Right atrium auricular region (tissue), 2 donors: ENCODE measurements around the gene DISC1. TPM values are rescaled to one million over a fixed set of nuclear protein-coding genes. Genes with fewer than 3 reads are reported as not detected.
"Not testable (repeated sequence)": the region's sequence is repeated elsewhere in the genome, so short reads cannot be mapped to it uniquely, and the experiment has no call there.

Experiments
- DNase-seq: peaks from one replicate; pipeline ENCODE4 v3.0.0-alpha.2; 2019; ENCODE audit warnings: low spot score
- H3K27ac ChIP-seq, 2 donors: fragments of 200-600 bp; sonication (generic); 1 replicate in 1 of 2; 2 replicates in 1 of 2; pipeline ENCODE4 v1.5.1; 2016 to 2019
- H3K27me3 ChIP-seq, 2 donors: fragments of 200-600 bp; sonication (generic); one replicate each; pipeline versions ENCODE4 v1.5.1 to v1.6.0; 2017 to 2019
- H3K36me3 ChIP-seq: fragments of 200-600 bp; sonication (generic); one replicate; pipeline ENCODE4 v1.5.1; 2016
- H3K4me1 ChIP-seq, 2 donors: fragments of 200-600 bp; sonication (generic); one replicate each; pipeline versions ENCODE4 v1.5.1 to v1.6.0; 2017 to 2019
- H3K4me3 ChIP-seq, 2 donors: fragments of 200-600 bp; sonication (generic); 1 replicate in 1 of 2; 2 replicates in 1 of 2; pipeline ENCODE4 v1.5.1; 2017 to 2019; ENCODE audit warnings: mild to moderate bottlenecking in 1 of 2, moderate library complexity in 1 of 2
- H3K9me3 ChIP-seq, 2 donors: fragments of 200-600 bp; sonication (generic); one replicate each; pipeline ENCODE4 v1.5.1; 2019
- CTCF ChIP-seq, 2 donors: fragments of 200-600 bp; sonication (generic); IDR thresholded peaks; one replicate each; pipeline ENCODE4 v1.5.1; 2019; ENCODE audit warnings: antibody characterized with exemption in 2 of 2
- total RNA-seq, 2 donors: library from RNA; depleted of rRNA; stranded (reverse); fragments of >200 nt; gene quantifications; one replicate each; pipeline ENCODE4 v1.1.0, GENCODE V29; 2016

Gene DISC1
- total RNA-seq, 2 donors from 2014 or later: 1.8 to 5.3 TPM

GRCh38 chr1:231632119-231632518 is 5.5 kb downstream of the DISC1 start:
- Histone ChIP-seq H3K36me3 (no peaks in the 10 kb centered on the region), H3K4me3 (no peak overlapping the region), H3K27ac (no peak overlapping the region), H3K9me3 (no peaks in the 10 kb centered on the region), H3K27me3 (no peaks in the 10 kb centered on the region), H3K4me1 (peaks cover 0 to 11% of the 10 kb centered on the region in 2 donors)
- DNase-seq: no peak
- no peak for TF ChIP-seq CTCF (IDR thresholded peaks at IDR 0.05)

- Histone ChIP-seq H3K36me3 (no peaks in the 10 kb centered on the region), H3K4me1 (no peaks in the 10 kb centered on the region), H3K27me3 (no peaks in the 10 kb centered on the region), H3K27ac (no peak overlapping the region), H3K4me3 (no peak overlapping the region), H3K9me3 (no peaks in the 10 kb centered on the region)
- TF ChIP-seq CTCF (IDR thresholded peaks at IDR 0.05): no peak
- no peak for DNase-seq
Observed at GRCh38 chr1:231634323-231635013, 7.9 kb downstream of the DISC1 start.

GRCh38 chr1:231636157-231636556 is 9.6 kb downstream of the DISC1 start:
- TF ChIP-seq CTCF (IDR thresholded peaks at IDR 0.05): no peak
- no peaks in the 10 kb centered on the region for H3K9me3 ChIP-seq
- H3K4me3 ChIP-seq: no peak overlapping the region
- H3K4me1 ChIP-seq: no peaks in the 10 kb centered on the region
- no peak for DNase-seq
- no peaks in the 10 kb centered on the region for H3K36me3 ChIP-seq
- H3K27ac ChIP-seq: no peak overlapping the region
- H3K27me3 ChIP-seq: no peaks in the 10 kb centered on the region

- not testable (repeated sequence) for DNase-seq, H3K27me3 ChIP-seq, H3K27ac ChIP-seq, H3K4me1 ChIP-seq, H3K4me3 ChIP-seq, H3K9me3 ChIP-seq, H3K36me3 ChIP-seq
Observed at GRCh38 chr1:231636922-231637321, 10.3 kb downstream of the DISC1 start.

- H3K4me3 ChIP-seq: no peak overlapping the region
- DNase-seq: no peak
- H3K36me3 ChIP-seq: no peaks in the 10 kb centered on the region
- H3K9me3 ChIP-seq: no peaks in the 10 kb centered on the region
- no peaks in the 10 kb centered on the region for H3K27me3 ChIP-seq
- TF ChIP-seq CTCF (IDR thresholded peaks at IDR 0.05): no peak
- H3K4me1 ChIP-seq: peaks cover 0 to 11% of the 10 kb centered on the region in 2 donors
- no peak overlapping the region for H3K27ac ChIP-seq
Observed at GRCh38 chr1:231638647-231639046, 12.1 kb downstream of the DISC1 start.

GRCh38 chr1:231639819-231640218 is 13.2 kb downstream of the DISC1 start:
- Histone ChIP-seq H3K9me3 (no peaks in the 10 kb centered on the region), H3K27me3 (no peaks in the 10 kb centered on the region), H3K4me1 (peaks cover 0 to 16% of the 10 kb centered on the region in 2 donors)

GRCh38 chr1:231641444-231641843 is 14.9 kb downstream of the DISC1 start:
- not testable (repeated sequence) for H3K27me3 ChIP-seq, H3K4me3 ChIP-seq, H3K36me3 ChIP-seq, DNase-seq, H3K27ac ChIP-seq, H3K9me3 ChIP-seq
- peaks cover 0 to 16% of the 10 kb centered on the region in 2 donors for H3K4me1 ChIP-seq

More at GRCh38 chr1:231639819-231640218, 13.2 kb downstream of the DISC1 start:
- Histone ChIP-seq H3K4me3 (no peak overlapping the region), H3K27ac (no peak overlapping the region), H3K36me3 (no peaks in the 10 kb centered on the region)
- TF ChIP-seq CTCF (IDR thresholded peaks at IDR 0.05): no peak
- no peak for DNase-seq

- not testable (repeated sequence) for H3K4me3 ChIP-seq
Observed at GRCh38 chr1:231642061-231642460, 15.5 kb downstream of the DISC1 start.

More at GRCh38 chr1:231642061-231642460, 15.5 kb downstream of the DISC1 start:
- not testable (repeated sequence) for H3K36me3 ChIP-seq, DNase-seq, H3K27me3 ChIP-seq, H3K27ac ChIP-seq, H3K9me3 ChIP-seq
- peaks cover 0 to 16% of the 10 kb centered on the region in 2 donors for H3K4me1 ChIP-seq
